GM23248 (cell line): Measurements from ENCODE around the gene CCNYL1. TPM values are rescaled to one million over a fixed set of nuclear protein-coding genes. Genes with fewer than 3 reads are reported as not detected.
"Not testable (repeated sequence)": the region's sequence is repeated elsewhere in the genome, so short reads cannot be mapped to it uniquely, and the experiment has no call there.

Source experiments
- DNase-seq: peaks from one replicate; pipeline ENCODE4 v3.0.0-alpha.2; 2015
- H2AFZ ChIP-seq: fragments of 200-600 bp; sonication (generic); 2 replicates; pipeline ENCODE4 v1.6.1; 2016; ENCODE audit warnings: antibody characterized with exemption
- H3F3A ChIP-seq: fragments of 200-600 bp; sonication (generic); 2 replicates; pipeline ENCODE4 v1.6.1; 2016; ENCODE audit warnings: mild to moderate bottlenecking, antibody characterized with exemption, mixed run types; ENCODE audit not compliant: insufficient read depth
- H3K27ac ChIP-seq: fragments of 200-600 bp; sonication (generic); 2 replicates; pipeline ENCODE4 v1.5.1; 2016; ENCODE audit warnings: mild to moderate bottlenecking
- H3K27me3 ChIP-seq: fragments of 200-600 bp; sonication (generic); replicated peaks from 2 replicates; pipeline ENCODE4 v1.6.1; 2016; ENCODE audit warnings: mild to moderate bottlenecking; ENCODE audit not compliant: insufficient read depth
- H3K36me3 ChIP-seq: fragments of 200-600 bp; sonication (generic); 2 replicates; pipeline ENCODE4 v1.6.1; 2016; ENCODE audit warnings: low read depth, mild to moderate bottlenecking
- H3K4me1 ChIP-seq: fragments of 200-600 bp; sonication (generic); 2 replicates; pipeline ENCODE4 v1.6.1; 2016; ENCODE audit warnings: mild to moderate bottlenecking; ENCODE audit not compliant: insufficient read depth
- H3K4me2 ChIP-seq: fragments of 200-600 bp; sonication (generic); one replicate; pipeline ENCODE4 v1.6.1; 2016; ENCODE audit warnings: mild to moderate bottlenecking; ENCODE audit not compliant: unreplicated experiment
- H3K4me3 ChIP-seq: fragments of 200-600 bp; sonication (generic); 2 replicates; pipeline ENCODE4 v1.5.1; 2016; ENCODE audit warnings: mild to moderate bottlenecking
- H3K79me2 ChIP-seq: fragments of 200-600 bp; sonication (generic); 2 replicates; pipeline ENCODE4 v1.6.1; 2016; ENCODE audit warnings: mild to moderate bottlenecking; ENCODE audit not compliant: insufficient read depth
- H3K9ac ChIP-seq: fragments of 200-600 bp; sonication (generic); 2 replicates; pipeline ENCODE4 v1.6.1; 2016; ENCODE audit warnings: mild to moderate bottlenecking
- H3K9me2 ChIP-seq: fragments of 200-600 bp; sonication (generic); 2 replicates; pipeline ENCODE4 v1.6.1; 2016; ENCODE audit warnings: mixed run types, mild to moderate bottlenecking, moderate library complexity; ENCODE audit not compliant: insufficient read depth
- H3K9me3 ChIP-seq: fragments of 200-600 bp; sonication (generic); one replicate; pipeline ENCODE4 v1.6.1; 2017; ENCODE audit warnings: low read depth
- H4K20me1 ChIP-seq: fragments of 200-600 bp; sonication (generic); 2 replicates; pipeline ENCODE4 v1.6.0; 2016; ENCODE audit not compliant: insufficient read depth
- EZH2 ChIP-seq: fragments of 200-600 bp; sonication (generic); IDR thresholded peaks from 2 replicates; pipeline ENCODE4 v1.6.1; 2018; ENCODE audit warnings: antibody characterized with exemption, mild to moderate bottlenecking; ENCODE audit not compliant: insufficient read depth, poor library complexity, severe bottlenecking
- EZH2phosphoT487 ChIP-seq: fragments of 200-600 bp; sonication (generic); IDR thresholded peaks from 2 replicates; pipeline ENCODE4 v1.6.1; 2018; ENCODE audit warnings: antibody characterized with exemption, moderate library complexity, mild to moderate bottlenecking, low read depth; ENCODE audit not compliant: insufficient read depth
- WGBS, 2 experiments: methylation state at CpG; one replicate each; pipeline ENCODE4 v1.1.6; 2015 to 2017; ENCODE audit warnings: low lambda C conversion rate in 2 of 2, low coverage in 1 of 2; ENCODE audit errors: missing lambda C conversion rate in 2 of 2; 5-methylcytosine and 5-hydroxymethylcytosine counted together
- in situ Hi-C: fragments of 300-500 bp; cut with MboI; formaldehyde crosslinking; loops from 2 replicates; pipeline ENCODE4 v1.15.0; 2020
- polyA plus RNA-seq: library from polyadenylated mRNA; unstranded; fragments of >200 nt; fragmentation: Nextera tagmentation; extraction: Ambion mirVana; gene quantifications from 2 replicates; pipeline ENCODE4 v1.2.1, GENCODE V29; 2016
- total RNA-seq: library from RNA; depleted of rRNA; stranded (reverse); fragments of >200 nt; shearing (Covaris generic); gene quantifications from 2 replicates; pipeline ENCODE4 v1.2.3, GENCODE V29; 2014

CCNYL1 gene
- total and polyA plus RNA-seq, 2 experiments from 2014 or later, result 12.5 to 12.7 TPM

DNA sequence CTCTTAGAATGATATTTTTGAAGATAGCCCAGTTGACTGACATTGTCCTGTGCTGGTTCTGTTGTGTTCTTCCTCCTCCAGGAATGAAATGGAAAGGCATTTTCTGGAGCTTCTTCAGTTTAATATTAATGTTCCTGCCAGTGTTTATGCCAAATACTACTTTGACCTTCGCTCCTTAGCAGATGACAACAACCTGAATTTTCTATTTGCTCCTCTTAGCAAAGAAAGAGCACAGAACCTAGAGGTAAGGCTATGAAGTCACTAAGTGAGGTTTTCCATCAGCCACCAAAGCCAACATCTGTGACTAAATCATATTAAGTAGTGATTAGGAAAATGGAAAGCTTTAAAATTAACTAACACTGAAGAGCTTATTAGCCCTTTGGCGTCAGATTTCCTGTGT lies 39.4 kb downstream of the CCNYL1 start:
- Histone ChIP-seq H4K20me1 (no peaks in the 10 kb centered on the region), H3K9me2 (no peaks in the 10 kb centered on the region), H2AFZ (no peak overlapping the region), H3K27me3 (no peaks in the 10 kb centered on the region), H3K4me2 (no peak overlapping the region), H3K9ac (no peak overlapping the region), H3K79me2 (no peaks in the 10 kb centered on the region), H3F3A (no peaks in the 10 kb centered on the region), H3K4me1 (no peaks in the 10 kb centered on the region), H3K4me3 (no peak overlapping the region), H3K36me3 (peaks cover 10% of the 10 kb centered on the region), H3K27ac (no peak overlapping the region), H3K9me3 (no peaks in the 10 kb centered on the region)
- in situ Hi-C loops, result no loop called here
- WGBS, 2 experiments, result 95% methylated on average over 2 of the region's 2 CpGs
- TF ChIP-seq EZH2phosphoT487 (no peak), EZH2 (no peak)
- DNase-seq, result no peak

DNA sequence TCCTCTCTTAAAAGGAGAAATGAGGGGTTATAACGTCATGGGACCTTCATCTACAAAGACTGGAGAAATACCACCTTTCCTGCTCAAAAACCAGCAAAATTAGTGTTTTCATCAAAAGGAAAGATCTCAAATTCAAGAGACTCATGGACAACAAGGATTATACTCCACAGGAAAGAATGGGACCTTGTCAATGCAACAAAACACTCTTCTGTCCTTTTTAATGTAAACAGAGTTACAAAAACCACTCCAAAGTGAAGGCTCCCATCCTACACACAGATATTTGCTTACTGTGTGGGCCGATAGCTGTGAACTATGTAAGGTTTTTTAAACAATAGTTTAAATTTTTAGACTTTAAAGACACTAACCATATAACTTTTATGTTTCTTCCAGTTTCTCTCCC lies 42.2 kb downstream of the CCNYL1 start:
- DNase-seq, H3K4me2 ChIP-seq, in situ Hi-C loops, H2AFZ ChIP-seq, H3K27ac ChIP-seq, H3K4me3 ChIP-seq, H3K79me2 ChIP-seq, H3K4me1 ChIP-seq, H3K9ac ChIP-seq, H3K36me3 ChIP-seq, H3K27me3 ChIP-seq, H3K9me3 ChIP-seq, H3K9me2 ChIP-seq, H3F3A ChIP-seq, H4K20me1 ChIP-seq: not testable (repeated sequence)
- WGBS, 2 experiments, result 93 to 95% methylated on average over 2 of the region's 2 CpGs

DNA sequence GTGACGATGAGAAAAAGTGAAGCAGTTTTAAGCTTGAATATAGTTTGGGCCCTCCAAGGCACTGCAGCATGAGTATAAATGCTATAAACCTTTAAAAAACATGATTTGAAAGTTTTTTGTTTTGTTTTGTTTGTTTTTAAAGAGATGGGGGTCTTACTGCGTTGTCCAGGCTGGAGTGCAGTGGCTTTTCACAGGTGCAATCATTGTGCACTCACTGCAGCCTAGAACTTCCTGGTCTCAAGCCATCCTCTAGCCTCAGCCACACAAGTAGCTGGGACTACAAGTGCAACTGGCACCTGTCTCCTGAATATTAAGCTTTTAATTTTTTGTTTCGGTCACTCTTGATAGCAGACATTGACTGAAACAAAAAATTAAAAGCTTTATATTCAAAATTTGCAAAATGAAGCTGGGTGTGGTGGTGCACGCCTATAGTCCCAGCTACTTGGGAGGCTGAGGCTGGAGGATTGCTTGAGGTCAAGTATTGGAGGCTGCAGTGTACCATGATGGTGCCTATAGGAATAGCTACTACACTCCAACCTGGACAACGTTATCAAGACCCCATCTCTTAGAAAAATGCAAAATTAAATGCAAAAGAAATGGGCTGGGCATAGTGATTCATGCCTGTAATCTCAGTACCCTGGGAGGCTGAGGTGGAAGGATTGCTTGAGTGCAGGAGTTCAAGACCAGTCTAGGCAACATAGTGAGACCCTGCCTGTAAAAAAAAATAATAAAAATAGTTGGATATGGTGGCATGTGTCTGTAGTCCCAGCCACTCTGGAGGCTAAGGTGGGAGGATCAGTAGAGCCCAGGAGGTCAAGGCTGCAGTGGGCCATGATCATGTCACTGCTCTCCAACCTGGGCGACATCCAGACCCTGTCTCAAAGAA lies 43.3 kb downstream of the CCNYL1 start:
- 97 to 98% methylated on average over 6 of the region's 6 CpGs for WGBS, 2 experiments
- Histone ChIP-seq H3K4me2 (no peak overlapping the region), H3K27me3 (no peaks in the 10 kb centered on the region), H2AFZ (no peak overlapping the region), H3K9me3 (no peaks in the 10 kb centered on the region), H3K9me2 (no peaks in the 10 kb centered on the region), H3K9ac (no peak overlapping the region), H3K4me1 (no peaks in the 10 kb centered on the region), H4K20me1 (no peaks in the 10 kb centered on the region), H3K79me2 (no peaks in the 10 kb centered on the region), H3F3A (no peaks in the 10 kb centered on the region), H3K27ac (no peak overlapping the region), H3K4me3 (no peak overlapping the region), H3K36me3 (no peaks in the 10 kb centered on the region)
- in situ Hi-C loops, result no loop called here
- TF ChIP-seq EZH2, result no peak
- DNase-seq, result no peak

DNA sequence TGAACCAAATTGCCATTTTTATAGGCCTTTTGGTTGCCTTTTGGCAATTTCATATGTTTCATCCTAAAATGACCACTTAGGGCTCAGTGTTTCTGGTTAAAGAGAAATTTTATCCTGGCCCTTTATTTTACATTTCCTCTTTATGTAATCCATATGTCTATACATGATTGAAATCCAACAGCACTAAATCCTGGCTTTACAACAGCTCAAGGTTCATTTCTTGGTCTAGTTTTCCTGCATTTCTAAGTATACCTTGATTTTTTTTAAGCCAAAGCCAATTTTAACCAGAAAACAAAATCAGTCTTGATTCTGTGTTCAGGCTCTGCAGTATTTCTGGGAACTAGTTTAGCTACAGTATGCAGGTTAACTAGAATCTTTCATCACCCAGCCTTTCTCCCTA lies 46.6 kb downstream of the CCNYL1 start:
- no peak overlapping the region for H2AFZ ChIP-seq
- no peak overlapping the region for H3K9ac ChIP-seq
- H4K20me1 ChIP-seq, result no peaks in the 10 kb centered on the region
- DNase-seq, result no peak
- no peaks in the 10 kb centered on the region for H3K79me2 ChIP-seq
- H3K27me3 ChIP-seq, result no peaks in the 10 kb centered on the region
- H3F3A ChIP-seq, result no peaks in the 10 kb centered on the region
- TF ChIP-seq EZH2 (no peak), EZH2phosphoT487 (no peak)
- no peaks in the 10 kb centered on the region for H3K36me3 ChIP-seq
- no peaks in the 10 kb centered on the region for H3K9me3 ChIP-seq
- H3K9me2 ChIP-seq, result no peaks in the 10 kb centered on the region
- H3K4me3 ChIP-seq, result no peak overlapping the region
- in situ Hi-C loops, result no loop called here
- no peaks in the 10 kb centered on the region for H3K4me1 ChIP-seq
- no peak overlapping the region for H3K4me2 ChIP-seq
- H3K27ac ChIP-seq, result no peak overlapping the region

DNA sequence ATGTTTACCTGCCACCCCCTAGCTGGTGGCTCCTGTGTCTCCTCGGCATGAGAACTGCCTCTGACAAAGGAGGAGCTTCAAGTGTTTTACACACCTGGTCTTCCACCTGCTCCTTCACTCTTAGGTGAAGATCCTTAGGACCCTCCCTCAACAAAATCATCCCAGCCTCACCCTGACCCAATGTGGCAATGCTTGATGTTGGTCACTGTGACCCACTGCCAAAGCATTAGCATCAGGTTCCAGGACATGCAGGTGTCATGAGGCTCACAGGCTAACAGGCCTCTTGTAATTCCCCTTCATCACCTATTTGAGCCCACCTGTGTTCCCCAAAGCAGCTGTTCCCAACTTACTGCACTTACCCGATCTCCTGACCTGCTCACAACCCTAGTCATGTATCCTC lies 48.5 kb downstream of the CCNYL1 start:
- 72 to 77% methylated on average over 2 of the region's 2 CpGs for WGBS, 2 experiments

More for the DNA sequence above, 48.5 kb downstream of the CCNYL1 start:
- Histone ChIP-seq H3K27me3 (no peaks in the 10 kb centered on the region), H2AFZ (no peak overlapping the region), H3K4me1 (no peaks in the 10 kb centered on the region), H3K9me2 (no peaks in the 10 kb centered on the region), H3K4me2 (no peak overlapping the region), H3K4me3 (no peak overlapping the region), H3K36me3 (no peaks in the 10 kb centered on the region), H3K9ac (no peak overlapping the region), H3K9me3 (no peaks in the 10 kb centered on the region), H3K79me2 (no peaks in the 10 kb centered on the region), H3F3A (no peaks in the 10 kb centered on the region), H3K27ac (no peak overlapping the region), H4K20me1 (no peaks in the 10 kb centered on the region)
- in situ Hi-C loops, result no loop called here
- TF ChIP-seq EZH2 (no peak), EZH2phosphoT487 (no peak)
- no peak for DNase-seq
